GM18499 (cell line): ENCODE data around the gene ADGRD1.

Experiments used
- ATAC-seq: cut with Tn5 transposase; IDR thresholded peaks from one replicate; pipeline ENCODE4 v1.9.1; 2021; ENCODE audit warnings: moderate number of reproducible peaks; ENCODE audit not compliant: insufficient read depth, unreplicated experiment

Gene ADGRD1

DNA sequence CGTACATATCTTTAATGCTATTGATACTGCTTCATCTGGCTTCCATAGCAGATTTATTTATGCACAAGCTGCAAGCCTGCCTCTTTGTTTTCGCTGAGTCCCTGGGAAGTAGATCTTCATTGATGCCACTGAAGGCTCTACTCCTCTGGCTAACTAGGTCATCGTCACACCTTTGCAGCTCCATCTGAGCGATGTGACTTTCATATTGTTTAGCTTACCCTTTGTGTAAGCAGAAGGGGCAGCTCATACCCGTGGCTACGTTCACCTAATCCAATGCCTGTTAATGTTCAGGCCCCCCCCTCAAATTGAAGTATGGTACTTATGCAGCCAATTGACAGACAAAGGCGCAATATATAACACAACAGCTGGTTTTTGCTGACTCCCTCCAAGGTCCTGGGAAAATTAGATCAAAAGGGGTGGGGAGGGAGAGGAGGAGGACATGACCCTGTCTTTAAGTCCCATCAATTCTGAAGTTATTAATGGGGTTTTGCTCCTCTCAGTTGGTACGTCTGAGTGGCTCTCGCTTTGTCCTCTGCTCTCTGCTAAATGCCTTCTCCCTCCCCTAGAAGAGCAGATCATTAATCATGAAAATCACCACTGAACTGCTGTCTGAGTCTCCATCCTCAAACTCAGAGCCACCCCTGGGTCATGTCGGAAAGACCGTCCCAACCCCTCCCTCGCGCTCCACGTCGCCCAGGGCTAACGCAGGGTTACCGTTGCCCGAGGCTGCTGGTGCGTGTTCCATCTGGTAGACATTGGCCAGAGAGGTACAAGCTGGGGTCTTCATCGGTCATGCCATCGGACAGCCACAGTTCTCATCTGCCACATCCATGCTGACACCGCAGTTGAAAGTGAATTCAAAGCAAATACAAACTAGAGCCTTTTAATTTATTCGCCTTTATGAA, 128.8 kb downstream of the ADGRD1 start:
- no peak for ATAC-seq

DNA sequence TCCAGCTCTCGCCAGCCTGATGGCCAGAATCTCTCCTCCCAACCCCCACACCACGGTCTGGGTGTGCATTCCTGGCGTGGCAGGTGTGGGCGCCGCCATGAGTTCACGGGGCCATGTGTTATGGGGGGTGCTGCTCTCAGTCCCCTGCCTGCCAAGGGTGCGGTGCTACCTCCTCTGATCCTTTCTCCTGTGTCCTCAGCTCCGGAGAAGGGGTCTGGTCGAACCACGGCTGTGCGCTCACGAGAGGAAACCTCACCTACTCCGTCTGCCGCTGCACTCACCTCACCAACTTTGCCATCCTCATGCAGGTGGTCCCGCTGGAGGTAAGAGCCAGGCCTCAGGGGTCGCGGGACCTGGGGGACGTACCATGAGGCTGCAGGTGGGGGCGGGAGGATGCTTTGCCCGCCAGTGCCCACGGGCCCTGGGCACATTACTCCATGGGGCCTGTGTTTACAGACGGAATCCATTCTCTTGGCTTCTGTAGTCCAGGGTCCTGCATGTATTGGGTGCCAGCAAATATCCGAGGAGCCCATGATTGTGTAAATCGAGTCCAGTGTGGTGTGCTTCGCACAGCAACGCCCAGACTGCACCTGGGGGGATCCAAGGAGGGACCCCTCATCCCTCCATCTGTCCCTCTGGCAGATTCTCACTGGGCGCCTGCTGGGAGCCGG, 130.8 kb downstream of the ADGRD1 start:
- ATAC-seq: no peak

DNA sequence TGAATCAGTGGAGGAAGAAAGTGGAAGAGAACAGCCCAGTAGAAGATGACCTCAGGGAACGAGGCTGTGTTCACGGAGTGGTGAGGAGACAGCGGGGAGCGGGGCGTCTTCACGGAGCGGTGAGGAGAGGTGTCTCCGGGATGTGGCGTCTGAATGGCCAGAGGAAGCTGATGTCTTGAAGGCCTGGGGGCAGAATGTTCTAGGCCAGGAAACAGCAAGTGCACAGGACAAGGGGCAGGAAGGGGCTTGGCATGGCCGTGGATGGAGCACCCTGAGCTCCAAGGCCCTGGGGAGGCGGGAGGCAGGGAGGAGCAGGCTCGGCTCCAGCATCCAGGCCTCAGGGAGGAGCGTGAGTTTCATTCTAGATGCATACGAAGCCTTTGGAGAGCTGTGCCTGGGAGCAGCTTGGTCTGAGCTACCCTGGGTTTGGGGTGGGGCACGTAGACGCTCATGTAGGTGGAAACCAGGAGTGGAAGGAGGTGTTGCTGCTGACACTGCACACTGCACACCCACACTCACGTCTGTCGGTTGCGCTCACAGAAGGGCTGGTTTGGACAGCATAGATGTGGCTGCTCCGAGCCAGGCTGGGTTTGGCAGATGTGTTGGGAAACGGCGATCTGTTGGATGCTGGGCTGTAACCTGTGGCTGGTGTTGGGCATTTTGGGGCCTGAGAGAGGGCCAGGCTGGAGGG, 131.6 kb downstream of the ADGRD1 start:
- ATAC-seq: no peak

DNA sequence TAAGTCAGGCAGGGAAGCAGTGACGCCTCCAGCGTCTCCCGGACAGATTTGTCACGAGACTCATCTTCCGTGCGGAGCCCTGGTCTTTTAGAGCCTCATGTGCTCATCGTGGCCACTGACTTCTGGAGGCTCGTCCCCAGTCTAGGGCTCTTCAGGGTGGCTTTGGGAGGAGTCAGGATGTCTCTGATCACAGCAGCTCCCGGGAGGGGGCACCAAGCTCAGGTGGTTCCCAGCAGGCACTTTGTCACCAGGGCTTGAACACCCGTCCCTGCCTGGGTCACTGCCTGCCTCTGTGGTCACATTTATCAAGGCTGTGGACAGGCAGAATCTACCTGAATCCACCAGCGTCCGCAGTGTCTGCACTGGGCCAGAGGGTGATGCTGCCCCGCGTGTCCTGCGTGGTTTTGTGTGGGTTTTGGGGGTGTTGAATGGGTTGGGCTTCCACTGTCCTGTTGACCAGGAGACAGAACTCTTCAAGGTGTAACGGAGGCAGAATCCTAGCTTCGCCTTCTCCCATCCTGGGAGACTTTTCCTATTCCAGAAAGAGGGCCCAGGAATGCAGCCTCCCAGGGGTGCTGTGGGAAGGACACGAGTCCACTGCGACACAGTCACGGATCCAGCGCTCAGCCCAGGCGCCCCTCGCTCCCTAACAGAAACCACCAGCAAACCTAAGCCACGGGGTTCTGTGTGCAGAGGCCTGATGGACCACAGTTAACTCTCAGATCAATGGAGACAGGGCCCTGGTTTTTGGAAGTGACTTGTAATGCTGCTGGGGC, 132.3 kb downstream of the ADGRD1 start:
- ATAC-seq: no peak

GRCh38 chr12:131087302-131087818, 133.7 kb downstream of the ADGRD1 start:
- ATAC-seq: no peak

- ATAC-seq: no peak
These were observed 134.4 kb downstream of the ADGRD1 start for GRCh38 chr12:131087991-131088700.

DNA sequence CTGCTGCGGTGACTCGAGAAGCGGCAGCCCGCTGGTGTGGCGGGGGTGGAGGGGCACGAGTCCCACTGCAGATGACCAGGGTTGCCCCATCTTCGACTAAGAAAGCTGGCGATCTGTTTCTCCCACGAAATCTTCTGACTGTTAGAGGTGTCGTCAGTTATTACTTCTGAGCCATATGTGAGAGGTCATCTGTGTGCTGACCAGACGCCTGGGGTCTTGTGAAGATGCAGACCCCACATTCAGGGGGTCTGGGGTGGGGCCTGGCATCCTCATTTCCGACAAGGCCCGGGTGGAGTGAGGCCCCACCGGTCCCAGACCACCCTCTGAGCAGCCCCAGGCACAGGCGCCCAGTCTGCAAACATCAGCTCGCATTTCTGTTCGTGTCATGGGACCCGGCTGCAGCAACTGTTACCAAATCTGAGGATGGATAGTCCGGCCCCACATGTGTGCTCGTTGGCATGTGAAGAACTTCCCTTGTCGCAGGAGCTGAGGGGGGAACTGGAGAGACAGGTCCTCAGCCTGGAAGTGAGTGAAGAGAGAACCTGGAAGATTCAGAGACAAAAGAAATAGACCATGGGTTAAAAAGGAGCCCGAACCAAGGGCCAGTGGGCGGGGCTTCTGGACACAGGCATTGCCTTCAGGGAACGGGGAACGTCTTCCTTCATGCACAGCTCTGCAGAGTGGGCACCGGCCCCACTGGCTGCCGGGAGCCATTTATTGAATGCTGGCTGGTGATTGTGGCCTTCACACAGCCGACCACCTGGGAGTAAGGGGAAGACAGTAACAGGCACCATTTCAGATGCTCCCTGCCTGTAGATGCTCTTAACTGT, 135.2 kb downstream of the ADGRD1 start:
- ATAC-seq: no peak

GRCh38 chr12:131089531-131090273, 136.0 kb downstream of the ADGRD1 start:
- no peak for ATAC-seq

- ATAC-seq: no peak
These were observed 136.8 kb downstream of the ADGRD1 start for GRCh38 chr12:131090274-131091210.

DNA sequence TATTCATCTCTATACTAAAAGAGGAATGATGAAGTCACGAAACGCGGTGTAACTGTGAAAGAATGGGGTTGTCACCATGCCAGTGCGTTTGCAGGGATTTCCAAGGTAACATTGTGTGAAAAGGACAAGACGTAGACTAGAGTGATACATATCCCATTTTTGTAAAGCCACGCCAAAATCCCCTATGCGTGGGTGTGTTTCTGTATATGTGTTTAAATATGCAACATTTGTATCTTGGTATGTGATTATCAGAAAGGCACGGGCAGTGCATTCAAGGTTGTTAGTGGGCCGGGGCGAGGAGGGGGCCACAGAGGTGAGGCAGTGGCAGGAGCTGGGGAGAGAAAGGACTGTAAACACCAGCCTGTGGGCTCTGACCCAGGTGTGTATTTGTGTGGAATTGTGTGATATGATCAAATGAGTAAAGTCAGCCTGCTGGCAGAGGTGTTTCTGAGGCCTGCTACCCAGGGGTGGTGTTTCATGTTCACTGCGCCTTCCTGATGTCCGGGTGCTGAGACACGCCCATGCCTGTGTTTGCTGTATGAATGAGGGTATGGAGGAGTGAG, 137.8 kb downstream of the ADGRD1 start:
- ATAC-seq: no peak

- ATAC-seq: no peak
These were observed 138.4 kb downstream of the ADGRD1 start for GRCh38 chr12:131091976-131092691.

DNA sequence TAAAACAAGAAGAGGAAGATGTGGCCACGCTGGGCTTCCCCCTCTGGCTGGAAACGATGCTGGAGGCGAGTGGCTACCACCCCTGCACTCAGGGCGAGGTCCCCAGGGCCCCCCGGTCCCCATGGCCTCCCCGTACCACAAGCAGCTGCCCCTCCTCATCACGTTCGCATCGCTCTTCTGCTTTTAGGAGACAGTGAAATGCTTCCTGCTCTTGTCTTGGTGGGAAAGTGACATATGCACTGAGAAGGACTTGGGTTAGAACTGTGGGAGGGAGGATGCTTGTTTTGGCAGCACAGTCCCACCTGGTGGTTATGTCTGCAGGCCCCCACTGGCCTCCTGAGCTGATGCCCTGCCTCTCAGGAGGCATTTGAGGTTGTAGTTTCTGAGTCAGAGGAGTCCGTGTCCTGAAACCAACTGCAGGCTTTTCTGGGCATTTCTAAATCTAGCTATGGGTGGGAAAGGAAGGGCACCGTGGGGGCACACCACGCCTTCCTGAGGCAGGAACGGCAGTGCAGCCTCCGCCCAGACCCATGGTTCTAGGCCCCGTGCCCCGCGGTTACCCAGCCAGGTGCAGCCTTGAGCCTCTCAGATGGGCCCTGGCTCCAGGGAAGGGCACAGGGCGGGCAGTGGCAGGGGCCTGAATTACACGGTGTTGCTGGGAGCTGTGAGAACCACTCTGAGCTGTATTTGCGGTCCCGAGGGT, 139.3 kb downstream of the ADGRD1 start:
- peak; percentile 56 for ATAC-seq

GRCh38 chr12:131093604-131093955, 139.9 kb downstream of the ADGRD1 start:
- no peak for ATAC-seq

DNA sequence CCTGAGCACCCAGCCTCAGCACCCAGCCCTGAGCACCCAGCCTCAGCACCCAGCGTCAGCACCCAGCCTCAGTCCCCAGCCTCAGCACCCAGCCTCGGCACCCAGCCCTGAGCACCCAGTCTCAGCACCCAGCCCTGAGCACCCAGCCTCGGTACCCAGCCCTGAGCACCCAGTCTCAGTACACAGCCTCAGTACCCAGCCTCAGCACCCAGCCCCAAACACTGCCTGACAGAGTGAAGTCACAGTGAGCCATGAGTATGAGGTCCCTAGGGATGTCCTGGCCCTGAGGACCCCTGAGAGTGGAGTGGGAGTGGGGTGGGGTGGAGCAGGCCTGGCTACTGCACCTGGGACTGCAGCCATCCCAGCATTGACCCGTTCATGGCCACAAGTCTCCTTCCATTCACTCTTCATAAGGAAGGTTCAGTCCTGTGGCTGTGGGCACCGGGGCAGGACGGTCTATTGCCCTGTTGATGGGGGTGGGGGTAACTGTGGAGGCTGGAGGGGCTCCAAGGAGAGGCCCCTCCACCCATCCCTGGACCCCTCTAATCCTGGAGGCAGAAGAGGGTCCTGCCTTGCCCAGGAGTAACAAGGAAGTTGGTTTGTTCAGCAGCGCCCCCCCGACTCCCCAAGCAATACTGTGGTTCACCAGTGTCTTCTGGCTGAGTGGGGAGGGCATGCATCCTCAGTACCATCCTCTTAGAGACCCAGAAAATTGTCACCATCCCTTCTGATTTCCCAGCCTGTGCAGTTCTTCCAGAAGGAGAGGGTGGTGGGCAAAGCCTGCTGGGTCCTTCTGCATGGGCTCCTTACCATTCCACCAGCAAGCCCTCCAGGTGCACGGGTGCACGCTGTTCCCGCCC, 140.5 kb downstream of the ADGRD1 start:
- ATAC-seq: no peak
